ENCODE data around the gene SYT12. TPM values are rescaled to one million over a fixed set of nuclear protein-coding genes. Genes with fewer than 3 reads are reported as not detected.

The SYT12 gene
- total RNA-seq, 1 experiment from 2014 or later: 4.3 TPM

GRCh38 chr11:66979336-66979980 is 43.5 kb upstream of the SYT12 start:
- intact Hi-C loops (cut with micrococcal nuclease): loop anchor here (5.0 kb wide), 1 partner anchor 137 kb away; the partner anchor contains the start of gene RCE1
- Histone ChIP-seq H2AFZ (ENCODE audit: low read depth, low read length, poor library complexity, severe bottlenecking) (peak overlapping the region; percentile 65), H3K27ac (ENCODE audit: low read depth, low read length) (no peak overlapping the region), H3K9me2 (ENCODE audit: insufficient read depth) (no peaks in the 10 kb centered on the region), H3K36me3 (ENCODE audit: control insufficient read depth in 1 of 2, insufficient read depth in 2 of 2, low read length in 2 of 2) (no peaks in the 10 kb centered on the region), H3K4me2 (ENCODE audit: low read length) (0 out of 2 replicates have a peak overlapping the region, but pooled peaks have one; percentile 14), H3K9me3 (ENCODE audit: control insufficient read depth in 1 of 2, insufficient read depth in 1 of 2, low read depth in 1 of 2, low read length in 2 of 2) (peaks cover 0 to 4% of the 10 kb centered on the region in 2 experiments; a peak in 1 of 4 replicates), H3K4me3 (replicated peaks in 1 of 2; ENCODE audit: low read depth in 1 of 2, low read length in 2 of 2) (no peak overlapping the region), H3K27me3 (ENCODE audit: insufficient read depth, low read length) (no peaks in the 10 kb centered on the region), H3K4me1 (ENCODE audit: control insufficient read depth in 1 of 2, insufficient read depth in 2 of 2, low read length in 2 of 2) (peaks cover 34 to 55% of the 10 kb centered on the region in 2 experiments), H4K20me1 (ENCODE audit: insufficient read depth) (no peaks in the 10 kb centered on the region), H3K79me2 (ENCODE audit: insufficient read depth, low read length) (no peaks in the 10 kb centered on the region), H3K9ac (ENCODE audit: low read length) (no peak overlapping the region)
- ATAC-seq (no peak), DNase-seq (ENCODE audit: low read depth, low spot score) (no peak)
- no TSS peak for BruUV-seq (replicated peaks)
- no peak for TF ChIP-seq EGR1 (IDR thresholded peaks at IDR 0.05; ENCODE audit: low read depth)
- RAD21 ChIA-PET (ENCODE audit: low non-redundant PET in 1 of 2, low total read pairs in 2 of 2, uncharacterized antibody in 2 of 2, unreplicated experiment in 2 of 2): no interaction called here
- POLR2A ChIA-PET: interaction anchor here (1.2 kb wide), 1 partner anchor 46 kb away, joined by 3 read pairs; no protein-coding TSS in a partner anchor
- CTCF ChIA-PET: interaction anchor here (1.8 kb wide), 1 partner anchor 42 kb away, joined by 4 read pairs; no protein-coding TSS in a partner anchor

DNA sequence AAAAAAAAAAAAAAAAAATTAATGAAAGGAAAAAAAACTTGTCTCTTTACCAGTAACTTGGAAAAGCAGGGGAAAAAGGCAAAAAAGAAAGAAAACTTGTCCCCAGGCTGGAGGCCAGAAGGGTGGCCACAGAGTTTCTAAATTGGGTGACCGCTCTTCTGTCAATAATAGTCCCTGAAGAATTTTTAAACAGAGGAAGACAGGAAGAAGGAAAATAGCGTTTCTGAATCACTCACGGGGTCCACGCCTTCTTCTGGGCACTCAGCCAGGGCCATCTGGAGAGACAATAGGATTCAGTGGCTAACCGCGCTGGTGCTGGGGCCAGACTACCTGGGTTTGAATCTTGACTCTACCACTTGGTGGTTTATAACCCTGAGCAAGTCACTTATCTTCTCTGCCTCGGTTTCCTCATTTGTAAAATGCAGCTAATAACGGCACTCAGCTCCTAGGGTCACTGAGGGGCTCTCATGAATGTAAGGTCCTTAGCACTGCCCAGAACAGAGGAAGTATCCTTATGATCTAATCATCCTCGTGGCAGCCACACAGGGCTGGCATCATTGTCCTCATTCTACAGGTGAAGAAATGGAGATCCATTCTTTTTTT is 40.9 kb upstream of the SYT12 start:
- no TSS peak for BruUV-seq (replicated peaks)
- H3K9me2 ChIP-seq (ENCODE audit: insufficient read depth): no peaks in the 10 kb centered on the region
- peak; percentile 74 for DNase-seq (ENCODE audit: low read depth, low spot score)
- no peaks in the 10 kb centered on the region for H4K20me1 ChIP-seq (ENCODE audit: insufficient read depth)
- TF ChIP-seq ZFX (IDR thresholded peaks at IDR 0.05): no peak
- peak; percentile 57 for TF ChIP-seq POLR2AphosphoS5 (IDR thresholded peaks at IDR 0.05; ENCODE audit: low read depth, low read length)
- no peak for TF ChIP-seq CBX3 (IDR thresholded peaks at IDR 0.05; ENCODE audit: low read depth)
- TF ChIP-seq ZBTB33 (IDR thresholded peaks at IDR 0.05; ENCODE audit: extremely low read depth, insufficient replicate concordance, low read length): no peak
- no peak for TF ChIP-seq JUND (IDR thresholded peaks at IDR 0.05)
- intact Hi-C loops (cut with micrococcal nuclease): no loop called here
- no peaks in the 10 kb centered on the region for H3K36me3 ChIP-seq (ENCODE audit: control insufficient read depth in 1 of 2, insufficient read depth in 2 of 2, low read length in 2 of 2)
- H3K4me2 ChIP-seq (ENCODE audit: low read length): peak overlapping the region; percentile 79
- peaks cover 59 to 66% of the 10 kb centered on the region in 2 experiments for H3K4me1 ChIP-seq (ENCODE audit: control insufficient read depth in 1 of 2, insufficient read depth in 2 of 2, low read length in 2 of 2)
- no peaks in the 10 kb centered on the region for H3K27me3 ChIP-seq (ENCODE audit: insufficient read depth, low read length)
- ChIA-PET POLR2A (no interaction called here), CTCF (no interaction called here), RAD21 (ENCODE audit: low non-redundant PET in 1 of 2, low total read pairs in 2 of 2, uncharacterized antibody in 2 of 2, unreplicated experiment in 2 of 2) (no interaction called here)
- peak overlapping the region; percentile 74 for H2AFZ ChIP-seq (ENCODE audit: low read depth, low read length, poor library complexity, severe bottlenecking)
- peak overlapping the region; percentile 4; the same call in 1 of the 2 replicates for H3K9ac ChIP-seq (ENCODE audit: low read length)
- H3K79me2 ChIP-seq (ENCODE audit: insufficient read depth, low read length): no peaks in the 10 kb centered on the region
- peak overlapping the region in 1 of 2 experiments; percentile 39; a peak in 3 of 4 replicates for H3K4me3 ChIP-seq (replicated peaks in 1 of 2; ENCODE audit: low read depth in 1 of 2, low read length in 2 of 2)
- H3K9me3 ChIP-seq (ENCODE audit: control insufficient read depth in 1 of 2, insufficient read depth in 1 of 2, low read depth in 1 of 2, low read length in 2 of 2): peaks cover 0 to 4% of the 10 kb centered on the region in 2 experiments; a peak in 1 of 4 replicates
- peak; percentile 69 for ATAC-seq
- H3K27ac ChIP-seq (ENCODE audit: low read depth, low read length): peak overlapping the region; percentile 49
